Left hindlimb (tissue), 1 donor: Measurements from ENCODE around the gene HMGXB3.

Experiments
- DNase-seq: peaks from one replicate; pipeline ENCODE4 v3.0.0-alpha.2; 2018

Gene HMGXB3

GRCh38 chr5:150092159-150092787 lies 91.7 kb downstream of the HMGXB3 start:
- no peak for DNase-seq

GRCh38 chr5:150097152-150097551 lies 96.6 kb downstream of the HMGXB3 start:
- no peak for DNase-seq

- DNase-seq, result no peak
Observed at GRCh38 chr5:150101023-150101422, 100.5 kb downstream of the HMGXB3 start.
